GM21619 (cell line): Measurements from ENCODE around the gene BCORL1.

Experiments used
- ATAC-seq: cut with Tn5 transposase; IDR thresholded peaks from one replicate; pipeline ENCODE4 v1.9.1; 2021; ENCODE audit not compliant: unreplicated experiment

The BCORL1 gene

DNA sequence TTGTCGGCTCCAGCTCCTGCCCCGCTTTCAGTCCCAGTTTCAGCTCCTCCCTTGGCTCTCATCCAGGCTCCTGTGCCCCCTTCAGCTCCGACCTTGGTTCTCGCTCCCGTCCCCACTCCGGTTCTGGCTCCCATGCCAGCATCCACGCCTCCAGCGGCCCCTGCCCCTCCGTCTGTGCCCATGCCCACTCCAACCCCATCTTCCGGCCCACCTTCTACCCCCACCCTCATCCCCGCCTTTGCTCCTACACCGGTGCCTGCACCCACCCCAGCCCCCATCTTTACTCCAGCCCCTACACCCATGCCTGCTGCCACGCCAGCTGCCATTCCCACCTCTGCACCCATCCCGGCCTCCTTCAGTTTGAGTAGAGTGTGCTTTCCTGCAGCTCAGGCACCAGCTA is 31.2 kb downstream of the BCORL1 start:
- no peak for ATAC-seq

DNA sequence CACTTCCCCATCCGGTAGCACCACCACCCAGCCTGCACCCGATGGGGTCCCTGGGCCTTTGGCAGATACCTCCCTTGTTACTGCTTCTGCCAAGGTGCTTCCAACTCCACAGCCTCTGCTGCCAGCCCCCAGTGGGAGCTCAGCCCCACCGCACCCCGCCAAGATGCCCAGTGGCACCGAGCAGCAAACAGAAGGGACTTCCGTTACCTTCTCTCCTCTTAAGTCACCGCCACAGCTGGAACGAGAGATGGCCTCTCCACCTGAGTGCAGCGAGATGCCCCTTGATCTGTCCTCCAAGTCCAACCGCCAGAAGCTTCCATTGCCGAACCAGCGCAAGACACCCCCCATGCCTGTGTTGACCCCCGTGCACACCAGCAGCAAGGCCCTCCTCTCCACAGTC is 31.9 kb downstream of the BCORL1 start:
- no peak for ATAC-seq

DNA sequence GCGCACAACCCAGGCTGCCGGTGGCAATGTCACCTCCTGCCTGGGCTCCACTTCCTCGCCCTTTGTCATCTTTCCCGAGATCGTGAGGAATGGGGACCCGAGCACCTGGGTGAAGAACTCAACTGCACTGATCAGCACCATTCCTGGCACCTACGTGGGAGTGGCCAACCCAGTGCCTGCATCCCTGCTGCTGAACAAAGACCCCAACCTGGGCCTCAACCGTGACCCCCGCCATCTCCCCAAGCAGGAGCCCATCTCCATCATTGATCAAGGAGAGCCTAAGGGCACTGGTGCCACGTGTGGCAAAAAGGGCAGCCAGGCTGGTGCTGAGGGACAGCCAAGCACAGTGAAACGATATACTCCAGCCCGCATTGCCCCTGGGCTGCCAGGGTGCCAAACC is 32.3 kb downstream of the BCORL1 start:
- no peak for ATAC-seq

GRCh38 chrX:130015181-130015580 is 32.7 kb downstream of the BCORL1 start:
- ATAC-seq: no peak

- ATAC-seq: no peak
Measured at GRCh38 chrX:130018143-130018542, 35.7 kb downstream of the BCORL1 start.

DNA sequence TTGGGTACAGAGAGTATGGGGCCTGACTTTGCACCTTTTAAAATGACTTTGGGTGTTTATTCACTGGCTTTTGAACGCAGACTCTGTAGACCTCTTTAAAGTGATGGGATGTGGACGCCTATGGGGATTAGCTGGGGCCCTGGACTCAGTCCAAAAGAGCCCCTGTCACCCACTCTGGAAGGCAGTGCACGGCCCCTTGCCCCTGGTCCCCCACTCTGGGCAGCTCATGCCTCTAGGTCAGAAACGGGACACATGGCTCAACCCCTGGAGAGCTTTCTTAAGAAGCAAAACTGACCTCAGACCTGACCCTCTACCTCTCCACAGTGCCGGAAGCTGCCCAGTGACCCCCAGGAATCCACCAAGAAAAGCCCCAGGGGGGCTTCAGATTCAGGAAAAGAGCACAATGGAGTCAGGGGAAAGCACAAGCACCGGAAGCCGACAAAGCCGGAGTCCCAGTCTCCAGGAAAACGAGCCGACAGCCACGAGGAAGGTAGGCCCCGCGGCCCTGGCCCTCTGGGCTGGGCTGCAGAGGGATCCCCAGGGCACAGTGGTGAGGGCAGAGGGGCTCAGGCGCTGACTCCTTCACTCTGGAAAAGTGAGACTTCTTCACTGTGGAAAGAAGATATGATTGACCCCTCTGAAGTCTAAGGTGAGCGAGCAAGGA is 38.4 kb downstream of the BCORL1 start:
- ATAC-seq: no peak

- ATAC-seq: peak; percentile 100
Measured at GRCh38 chrX:130024127-130024526, 41.7 kb downstream of the BCORL1 start.

DNA sequence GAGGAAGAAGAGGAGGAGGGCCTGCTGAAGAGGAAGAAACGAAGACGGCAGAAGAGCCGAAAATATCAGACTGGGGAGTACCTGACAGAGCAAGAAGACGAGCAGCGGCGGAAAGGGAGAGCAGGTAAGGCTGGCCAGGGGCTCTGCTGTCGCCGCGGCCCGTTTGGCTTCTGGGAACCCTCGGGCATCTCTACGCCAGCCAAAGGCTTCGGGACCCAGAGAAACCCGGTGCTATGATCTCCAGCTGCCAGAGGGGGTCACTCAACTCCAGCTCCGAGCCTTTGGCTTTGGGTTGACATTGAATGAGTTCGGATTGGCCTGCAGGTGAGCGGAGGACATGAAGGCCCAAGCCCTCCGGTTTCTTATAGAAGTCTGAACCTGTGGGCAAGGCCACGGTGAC is 42.8 kb downstream of the BCORL1 start:
- no peak for ATAC-seq

- no peak for ATAC-seq
Measured at GRCh38 chrX:130027569-130027968, 45.1 kb downstream of the BCORL1 start.

DNA sequence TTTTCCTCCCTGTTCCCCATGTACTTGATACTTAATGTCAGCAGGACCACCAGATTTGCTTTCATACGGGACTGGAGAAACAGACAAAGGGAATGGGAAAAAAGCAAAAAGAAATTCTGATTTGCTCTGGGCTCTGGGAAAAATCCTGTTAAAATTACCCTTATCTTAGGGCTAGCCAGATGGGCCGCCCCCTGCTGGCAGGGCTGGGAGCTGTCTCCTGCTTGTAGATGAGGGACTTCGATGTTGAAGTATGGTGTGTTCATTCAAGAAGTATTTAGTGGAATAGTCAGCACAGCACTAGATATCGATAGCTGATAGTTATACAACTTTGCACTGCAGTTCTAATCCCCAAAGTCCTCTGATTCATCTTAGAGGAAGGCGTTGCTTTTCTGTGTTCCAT is 45.8 kb downstream of the BCORL1 start:
- no peak for ATAC-seq

DNA sequence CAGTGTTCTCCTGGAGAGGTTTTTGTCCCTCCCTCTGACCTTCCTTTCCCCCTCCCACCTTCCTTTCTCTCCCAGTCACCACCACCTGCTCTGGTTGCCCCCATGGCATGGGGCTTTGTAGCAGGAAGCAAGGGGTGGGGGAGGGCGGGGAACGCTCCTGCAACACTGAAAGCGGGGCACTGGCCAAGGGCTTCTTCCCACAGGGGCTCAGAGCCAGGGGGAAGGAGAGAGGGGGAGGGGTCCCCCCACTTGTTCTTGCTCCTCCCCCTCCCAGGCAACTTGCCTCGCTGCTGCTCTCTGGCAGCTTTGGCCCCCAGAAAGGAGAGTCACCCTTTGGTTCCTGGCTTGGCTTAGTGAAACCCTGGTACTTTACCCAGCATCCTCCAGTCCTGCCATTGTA is 48.4 kb downstream of the BCORL1 start:
- no peak for ATAC-seq

DNA sequence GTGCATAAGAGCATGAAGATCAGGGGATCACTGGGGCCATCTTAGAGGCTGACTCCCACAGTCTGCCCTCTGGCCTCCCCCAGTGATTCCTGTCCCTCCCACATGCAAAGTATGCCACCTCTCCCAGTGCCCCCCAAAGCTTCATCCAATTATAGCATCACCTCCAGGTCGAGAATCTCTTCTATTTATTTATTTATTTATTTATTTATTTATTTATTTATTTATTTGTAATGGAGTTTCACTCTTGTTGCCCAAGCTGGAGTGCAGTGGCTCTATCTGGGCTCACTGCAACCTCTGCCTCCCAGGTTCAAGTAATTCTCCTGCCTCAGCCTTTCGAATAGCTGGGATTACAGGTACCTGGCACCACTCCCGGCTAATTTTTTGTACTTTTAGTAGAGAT is 50.1 kb downstream of the BCORL1 start:
- no peak for ATAC-seq

DNA sequence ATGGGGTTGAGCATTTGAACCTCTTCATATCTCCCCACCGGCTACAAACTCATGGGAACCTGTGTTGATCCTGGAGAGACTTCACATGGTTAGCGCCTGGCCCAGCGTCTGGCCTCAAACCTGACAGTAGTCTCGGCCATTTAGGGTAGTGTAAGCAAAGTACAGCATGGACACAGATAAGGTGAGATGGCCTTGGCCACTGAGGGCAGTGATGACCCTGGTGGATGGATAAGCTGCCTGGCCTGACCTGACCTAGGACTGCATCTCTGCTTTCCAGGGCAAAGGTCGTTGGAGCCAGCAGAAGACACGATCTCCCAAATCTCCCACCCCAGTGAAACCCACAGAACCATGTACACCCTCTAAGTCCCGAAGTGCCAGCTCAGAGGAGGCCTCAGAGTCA is 51.7 kb downstream of the BCORL1 start:
- ATAC-seq: no peak

GRCh38 chrX:130039847-130040246 is 57.4 kb downstream of the BCORL1 start:
- ATAC-seq: no peak

DNA sequence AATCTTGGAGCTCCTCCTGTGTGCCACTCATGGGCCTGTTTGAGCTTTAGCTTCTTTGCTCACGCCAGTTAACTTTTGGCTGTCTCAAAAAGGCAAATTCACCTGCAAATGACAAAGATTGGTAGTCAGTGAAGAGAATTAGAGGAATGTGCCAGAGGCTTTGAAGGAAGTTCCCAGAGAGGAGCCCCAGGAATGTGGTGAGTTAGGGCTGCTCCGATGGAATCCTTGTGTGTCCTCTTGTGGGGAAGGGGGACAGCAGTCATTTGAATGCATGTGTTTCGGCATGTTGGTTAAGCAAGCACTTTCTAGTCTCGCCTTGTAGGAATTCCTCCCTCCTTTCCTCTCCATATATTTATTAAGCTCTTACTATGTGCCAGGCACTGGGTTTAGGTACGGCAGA is 65.0 kb downstream of the BCORL1 start:
- no peak for ATAC-seq

- no peak for ATAC-seq
Measured at GRCh38 chrX:130048686-130049222, 66.3 kb downstream of the BCORL1 start.

DNA sequence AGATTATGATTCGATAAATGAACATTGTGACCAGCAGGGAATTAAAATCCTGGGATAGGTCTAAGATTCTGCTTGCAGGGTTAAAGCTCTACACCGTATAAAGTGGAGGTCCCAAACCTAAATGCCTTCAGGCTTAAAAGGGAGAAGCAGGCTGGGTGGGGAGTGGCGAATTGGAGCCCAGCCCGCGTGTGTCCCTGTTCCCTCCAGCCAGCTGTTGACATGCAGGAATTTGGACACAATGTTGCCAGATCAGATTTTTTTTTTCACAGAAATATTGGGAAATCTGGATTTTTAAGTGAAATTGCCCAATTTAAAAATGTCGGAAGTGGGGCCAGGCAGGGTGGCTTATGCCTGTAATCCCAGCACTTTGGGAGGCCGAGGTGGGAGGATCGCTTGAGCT is 67.4 kb downstream of the BCORL1 start:
- ATAC-seq: no peak

DNA sequence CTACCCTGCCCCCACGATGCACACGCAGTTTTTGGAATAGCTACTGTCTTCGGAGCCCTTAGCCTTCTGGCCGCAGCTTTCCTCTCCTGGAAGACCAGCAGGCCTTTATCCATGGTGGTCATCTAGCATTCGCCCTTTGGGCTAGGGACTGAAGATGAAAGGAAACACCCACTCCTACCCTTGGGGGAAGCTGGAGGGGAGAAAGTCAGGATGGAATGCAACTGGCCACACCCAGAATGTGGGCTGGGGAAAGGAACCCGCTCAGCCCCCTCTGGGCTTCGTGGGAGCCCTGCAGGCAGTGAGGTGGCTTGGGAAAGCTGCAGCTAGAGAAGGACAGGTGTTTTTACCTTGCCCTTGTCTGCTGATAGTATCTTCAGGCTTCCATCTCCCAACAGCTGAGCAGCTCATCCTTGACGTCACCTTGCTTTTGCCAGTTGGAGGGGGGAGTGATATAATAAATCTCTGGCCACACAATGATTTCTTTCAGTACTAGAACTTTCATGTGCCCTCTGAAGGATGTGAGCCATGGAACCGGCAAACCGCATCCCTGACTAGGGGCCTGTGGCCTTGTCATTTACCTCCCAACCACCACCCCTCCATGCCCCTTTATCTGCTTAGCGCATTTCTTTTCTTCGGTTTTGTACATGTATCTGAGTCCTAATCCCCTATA is 68.9 kb downstream of the BCORL1 start:
- no peak for ATAC-seq

DNA sequence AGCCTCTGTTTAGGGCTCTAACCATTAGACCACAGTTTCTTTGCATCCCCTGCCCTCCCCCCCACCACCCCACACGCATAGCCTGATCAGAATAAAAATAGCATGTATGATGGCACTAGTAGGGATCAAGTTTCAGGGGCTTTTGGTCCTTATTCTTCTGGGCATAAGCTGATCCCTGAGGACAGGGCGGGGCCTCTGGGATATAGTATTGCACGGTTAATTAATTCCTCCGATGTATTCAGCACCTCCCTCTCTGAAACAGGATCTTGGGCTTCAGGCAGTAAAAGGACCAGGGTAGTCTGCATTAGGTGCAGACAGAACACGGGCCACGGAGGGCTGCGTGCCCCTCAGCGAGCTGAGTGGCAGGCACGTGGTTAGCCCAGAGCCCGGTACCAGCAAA is 70.8 kb downstream of the BCORL1 start:
- ATAC-seq: no peak

DNA sequence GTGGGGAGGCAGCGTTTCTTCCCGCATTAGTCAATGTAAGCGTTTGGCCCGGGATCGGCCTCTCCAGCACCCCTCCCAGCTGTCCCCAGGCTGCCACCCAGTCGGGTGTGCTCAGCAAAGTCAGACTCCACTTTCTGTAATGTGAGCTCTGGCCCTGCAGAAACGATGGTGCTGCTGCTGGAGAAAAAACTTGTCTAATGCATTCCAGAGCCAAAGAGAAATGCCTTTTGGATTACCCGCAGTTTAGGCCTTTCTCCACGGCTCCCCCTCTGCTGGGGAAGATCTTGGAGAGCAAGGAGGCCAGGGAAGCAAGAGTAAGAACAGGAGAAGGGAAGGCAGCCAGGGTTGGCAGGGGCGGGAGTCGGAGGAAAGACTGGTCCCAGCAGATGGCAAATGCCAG is 72.7 kb downstream of the BCORL1 start:
- ATAC-seq: no peak

- ATAC-seq: no peak
Measured at GRCh38 chrX:130055899-130056298, 73.5 kb downstream of the BCORL1 start.

GRCh38 chrX:130057209-130057608 is 74.8 kb downstream of the BCORL1 start:
- ATAC-seq: no peak

- ATAC-seq: no peak
Measured at GRCh38 chrX:130058652-130059051, 76.2 kb downstream of the BCORL1 start.
